Motor neuron (in vitro differentiated cells): ENCODE data around the gene CAMTA1. TPM values are rescaled to one million over a fixed set of nuclear protein-coding genes. Genes with fewer than 3 reads are reported as not detected.

Experiments
- ATAC-seq, 8 experiments: fragments of 200-7000 bp; cut with Tn5 transposase; replicated peaks in 6 of 8; 2 replicates each; pipeline ENCODE4 v1.8.0; 2021; ENCODE audit warnings: mild to moderate bottlenecking in 8 of 8, moderate library complexity in 8 of 8
- H3K27ac ChIP-seq, 2 donors: fragments of 250-450 bp; sonication (Bioruptor Pico); 2 replicates each; pipeline ENCODE4 v1.9.0; 2021; ENCODE audit warnings: antibody characterized with exemption in 2 of 2, mild to moderate bottlenecking in 2 of 2, moderate library complexity in 1 of 2
- H3K4me1 ChIP-seq, 2 donors: fragments of 250-450 bp; sonication (Bioruptor Pico); replicated peaks in 1 of 2; 2 replicates each; pipeline ENCODE4 v1.6.1; 2021; ENCODE audit warnings: antibody characterized with exemption in 2 of 2, mild to moderate bottlenecking in 2 of 2, moderate library complexity in 1 of 2
- H3K4me3 ChIP-seq, 5 donors: fragments of 250-450 bp; sonication (Bioruptor Pico); 2 replicates each; pipeline ENCODE4 v1.9.0; 2021; ENCODE audit warnings: antibody characterized with exemption in 5 of 5, mild to moderate bottlenecking in 5 of 5, moderate library complexity in 4 of 5
- WGBS, 10 experiments: fragments of 450-650 bp; shearing (Covaris generic); methylation state at CpG; one replicate each; pipeline ENCODE4 v1.0.0; 2022; 5-methylcytosine and 5-hydroxymethylcytosine counted together
- in situ Hi-C, 9 experiments: fragments of 400-800 bp; cut with MboI; loops; one replicate each; pipeline ENCODE4 v1.15.0; 2021; ENCODE audit warnings: low sequenced_read_pairs in 9 of 9, low pct_unique_long_range_greater_than_20kb in 2 of 9; ENCODE audit not compliant: unreplicated experiment in 9 of 9
- total RNA-seq, 8 experiments: library from RNA; unstranded; fragments of 300-600 nt; gene quantifications; 2 replicates each; pipeline versions ENCODE4 v1.2.3 to v1.2.4, GENCODE V29; 2022

The CAMTA1 gene
- total RNA-seq, 8 experiments from 2014 or later: 38.5 to 145 (median 77.6) TPM

DNA sequence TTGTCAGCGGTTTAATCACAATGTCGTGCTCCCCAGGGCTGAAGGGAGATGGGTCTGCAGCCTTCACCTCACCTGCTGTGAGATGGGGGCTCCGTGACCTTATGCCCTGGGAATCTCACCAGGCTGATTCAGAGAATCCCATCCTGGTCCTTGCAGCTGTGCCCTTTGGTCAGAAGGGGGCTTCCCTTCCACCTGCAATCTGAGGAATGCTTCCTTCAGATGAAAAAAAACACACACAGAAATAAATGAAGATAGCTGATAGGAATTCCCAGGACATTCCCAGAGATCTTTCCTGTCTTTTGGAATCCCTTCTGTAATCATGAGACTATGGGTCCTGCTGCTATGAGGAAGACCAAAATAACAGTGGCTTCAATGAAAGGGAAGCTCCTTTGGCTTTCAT lies 858.8 kb downstream of the CAMTA1 start:
- in situ Hi-C loops: loop anchor here in 5 of 9 experiments (25.0 kb wide), 8 partner anchors 257 to 932 kb away; partner anchors contain the start of genes CAMTA1 (in 1 of the 5) and DNAJC11 (in 1 of the 5)
- no peak overlapping the region for H3K4me3 ChIP-seq
- no peak for ATAC-seq
- WGBS, 10 experiments: 0 to 80% (median 71%) methylated on average over 1 to 3 of the region's 3 CpGs; no CpG with 5 or more reads in 4 of the 10 experiments
- H3K4me1 ChIP-seq: peaks cover 52 to 54% of the 10 kb centered on the region in 2 donors
- peak overlapping the region in 1 of 2 donors; percentile 51 for H3K27ac ChIP-seq

DNA sequence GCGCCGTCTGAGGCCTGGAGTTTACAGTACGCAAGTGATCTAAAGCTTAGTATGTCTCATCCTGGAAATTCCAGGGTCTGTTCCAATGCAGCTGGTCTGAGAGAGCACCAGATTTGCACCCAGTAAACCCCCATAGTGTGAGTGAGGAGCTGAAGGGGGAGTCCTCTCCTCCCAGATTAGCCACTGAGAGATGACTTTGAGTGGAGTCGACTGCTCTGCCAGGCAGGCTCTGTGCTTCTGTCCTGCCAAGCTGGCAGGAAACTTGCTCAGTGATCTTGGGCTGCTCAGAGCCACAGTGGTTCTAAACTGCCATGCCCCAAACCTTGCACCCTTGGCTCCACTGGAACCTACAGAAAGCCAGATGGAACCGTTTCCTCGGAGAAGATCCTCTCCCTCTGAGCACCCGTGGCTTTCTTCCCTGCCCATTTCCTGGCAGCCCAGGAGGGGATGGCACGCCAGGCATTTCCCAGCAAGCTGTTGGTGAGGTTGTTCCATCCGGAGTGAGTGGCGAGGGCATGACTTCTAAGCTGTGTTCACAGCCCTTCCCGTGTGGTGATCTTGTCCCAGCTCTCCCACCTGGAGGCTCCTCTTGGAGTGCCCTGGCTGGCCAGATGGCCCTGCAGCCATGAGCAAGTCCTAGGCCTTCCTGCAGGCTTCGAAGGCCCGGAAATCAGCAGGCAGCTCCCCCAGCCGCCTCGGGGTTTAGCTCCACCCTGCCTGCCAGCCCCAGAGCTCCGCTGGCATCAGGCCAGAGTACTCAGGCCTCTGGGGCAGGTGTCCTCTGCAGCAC lies 859.9 kb downstream of the CAMTA1 start:
- 20 to 100% (median 80%) methylated on average over 1 to 10 of the region's 16 CpGs; no CpG with 5 or more reads in 1 of the 10 experiments for WGBS, 10 experiments
- peak in 2 of 8 experiments; percentile 16 to 26 for ATAC-seq
- Histone ChIP-seq H3K4me3 (no peak overlapping the region), H3K27ac (no peak overlapping the region), H3K4me1 (peaks cover 48 to 51% of the 10 kb centered on the region in 2 donors)
- in situ Hi-C loops: loop anchor here in 5 of 9 experiments (25.0 kb wide), 8 partner anchors 258 to 933 kb away; partner anchors contain the start of genes CAMTA1 (in 1 of the 5) and DNAJC11 (in 1 of the 5)

DNA sequence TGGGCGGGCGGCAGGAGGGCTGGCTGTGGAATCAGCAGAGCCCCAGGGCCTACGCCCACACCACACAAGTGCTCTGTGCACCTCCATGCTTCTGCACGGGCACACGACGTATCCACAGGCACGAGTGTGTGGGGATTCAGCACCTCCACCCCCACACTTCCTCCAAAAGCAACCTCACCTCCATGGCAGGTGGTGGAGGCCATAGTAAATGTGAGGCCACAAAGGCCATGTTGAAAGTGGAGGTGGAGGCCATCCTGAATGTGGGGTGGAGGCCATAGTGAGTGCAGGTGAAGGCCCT lies 860.4 kb downstream of the CAMTA1 start:
- H3K4me3 ChIP-seq: no peak overlapping the region
- in situ Hi-C loops: loop anchor here in 5 of 9 experiments (25.0 kb wide), 8 partner anchors 258 to 933 kb away; partner anchors contain the start of genes CAMTA1 (in 1 of the 5) and DNAJC11 (in 1 of the 5)
- no peak for ATAC-seq
- H3K4me1 ChIP-seq: peaks cover 48 to 51% of the 10 kb centered on the region in 2 donors
- H3K27ac ChIP-seq: no peak overlapping the region
- 80 to 100% (median 90%) methylated on average over 1 to 4 of the region's 7 CpGs; no CpG with 5 or more reads in 5 of the 10 experiments for WGBS, 10 experiments

DNA sequence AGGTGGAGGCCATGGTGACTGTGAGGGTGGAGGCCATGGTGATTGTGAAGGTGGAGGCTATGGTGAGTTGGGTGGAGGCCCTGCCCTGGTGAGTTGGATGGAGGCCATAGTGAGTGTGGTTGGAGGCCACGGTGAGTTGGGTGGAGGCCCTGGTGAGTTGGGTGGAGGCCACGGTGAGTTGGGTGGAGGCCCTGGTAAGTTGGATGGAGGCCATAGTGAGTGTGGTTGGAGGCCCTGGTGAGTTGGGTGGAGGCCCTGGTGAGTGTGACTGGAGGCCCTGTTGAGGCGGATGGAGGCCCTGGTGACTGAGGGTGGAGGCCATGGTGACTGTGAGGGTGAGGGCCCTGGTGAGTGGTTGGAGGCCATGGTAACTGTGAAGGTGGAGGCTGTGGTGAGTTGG lies 860.9 kb downstream of the CAMTA1 start:
- 57 to 100% (median 100%) methylated on average over 1 to 3 of the region's 3 CpGs; no CpG with 5 or more reads in 5 of the 10 experiments for WGBS, 10 experiments
- in situ Hi-C loops: loop anchor here in 5 of 9 experiments (25.0 kb wide), 8 partner anchors 259 to 934 kb away; partner anchors contain the start of genes CAMTA1 (in 1 of the 5) and DNAJC11 (in 1 of the 5)
- no peak for ATAC-seq
- H3K4me1 ChIP-seq: peaks cover 48 to 51% of the 10 kb centered on the region in 2 donors
- no peak overlapping the region for H3K4me3 ChIP-seq
- H3K27ac ChIP-seq: no peak overlapping the region

DNA sequence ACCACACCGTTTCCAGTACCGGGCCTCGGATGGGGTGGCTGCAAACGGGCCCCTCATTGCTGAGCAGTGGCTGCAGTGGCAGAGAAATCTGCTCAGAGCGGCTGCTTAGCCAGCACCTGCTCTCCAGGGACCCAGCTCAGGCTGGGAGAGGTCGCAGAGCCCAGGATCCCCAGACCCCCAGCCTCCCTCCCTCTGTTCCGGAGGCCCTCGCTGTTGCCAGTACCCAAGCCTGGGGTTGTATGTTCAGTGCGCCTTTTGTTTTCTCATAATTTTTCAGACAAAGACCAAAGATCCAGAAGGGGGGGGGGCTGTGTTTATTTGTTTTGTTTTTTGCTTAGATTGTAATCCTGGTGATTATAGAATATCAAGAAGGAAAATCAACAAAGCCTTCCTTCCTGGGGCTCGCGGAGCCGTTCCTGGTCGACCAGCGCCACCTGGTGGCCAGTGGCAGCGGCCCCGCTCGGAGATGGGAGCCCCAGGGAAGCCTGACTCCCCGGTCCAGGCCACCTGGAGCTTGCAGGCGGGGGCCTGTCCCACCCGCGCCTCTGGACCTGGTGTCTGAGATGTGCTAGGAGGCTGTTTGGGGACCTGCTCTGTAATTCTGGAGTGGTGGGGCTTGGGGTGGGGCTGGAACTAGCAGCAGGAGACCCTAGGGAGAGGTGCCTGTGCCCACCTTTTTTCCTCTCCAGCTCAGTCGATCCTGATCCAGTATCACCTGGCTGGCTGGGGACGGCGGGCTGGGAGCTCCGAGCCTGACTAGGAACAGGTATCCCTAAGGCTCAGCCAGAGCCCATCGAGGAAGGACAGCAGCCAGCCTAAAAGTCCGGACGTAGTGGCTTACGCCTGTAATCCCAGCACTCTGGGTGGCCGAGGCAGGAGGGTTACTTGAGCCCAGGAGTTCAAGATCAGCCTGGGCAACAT lies 862.0 kb downstream of the CAMTA1 start:
- in situ Hi-C loops: loop anchor here in 5 of 9 experiments (25.0 kb wide), 8 partner anchors 260 to 935 kb away; partner anchors contain the start of genes CAMTA1 (in 1 of the 5) and DNAJC11 (in 1 of the 5)
- Histone ChIP-seq H3K4me1 (peaks cover 44 to 49% of the 10 kb centered on the region in 2 donors), H3K4me3 (no peak overlapping the region), H3K27ac (peak overlapping the region; percentile 44 to 66)
- WGBS, 10 experiments: 0 to 93% (median 43%) methylated on average over 1 to 19 of the region's 30 CpGs; no CpG with 5 or more reads in 2 of the 10 experiments
- ATAC-seq: peak; percentile 50 to 87 (median 66)

DNA sequence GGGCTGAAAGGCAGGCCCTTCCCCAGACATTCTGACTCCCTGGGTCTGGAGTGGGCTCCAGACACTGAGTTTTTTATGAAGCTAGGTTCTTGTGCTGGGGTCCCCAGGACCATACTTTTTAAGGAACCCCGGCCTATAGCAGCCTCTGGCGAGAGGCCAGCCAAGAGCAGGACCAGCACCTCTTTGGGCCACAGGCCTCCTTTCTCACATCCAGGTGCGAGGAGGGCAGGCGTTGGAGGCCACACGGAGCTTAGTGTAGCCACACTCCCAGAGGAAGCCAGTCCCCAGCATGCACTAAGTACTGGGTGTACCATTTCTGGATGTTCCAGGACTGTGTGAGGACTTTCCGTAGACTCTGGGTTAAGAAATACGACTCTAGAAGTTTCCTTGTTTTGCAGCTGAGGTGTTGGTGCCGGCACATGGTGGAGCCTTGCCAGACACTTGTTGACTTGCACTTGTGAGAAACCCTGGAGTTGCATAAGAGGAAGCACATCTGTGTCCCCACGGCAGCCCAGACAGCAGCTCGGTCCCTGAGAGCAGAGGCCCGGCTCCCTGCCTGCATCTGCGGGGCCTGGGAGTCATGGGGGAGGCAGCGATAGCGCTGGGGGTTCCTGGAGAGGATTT lies 863.6 kb downstream of the CAMTA1 start:
- H3K4me1 ChIP-seq: peaks cover 29 to 34% of the 10 kb centered on the region in 2 donors
- no peak overlapping the region for H3K4me3 ChIP-seq
- WGBS, 10 experiments: 0 to 96% (median 74%) methylated on average over 1 to 11 of the region's 14 CpGs; no CpG with 5 or more reads in 4 of the 10 experiments
- no peak overlapping the region for H3K27ac ChIP-seq
- no peak for ATAC-seq
- in situ Hi-C loops: loop anchor here in 5 of 9 experiments (25.0 kb wide), 8 partner anchors 262 to 937 kb away; partner anchors contain the start of genes CAMTA1 (in 1 of the 5) and DNAJC11 (in 1 of the 5)

DNA sequence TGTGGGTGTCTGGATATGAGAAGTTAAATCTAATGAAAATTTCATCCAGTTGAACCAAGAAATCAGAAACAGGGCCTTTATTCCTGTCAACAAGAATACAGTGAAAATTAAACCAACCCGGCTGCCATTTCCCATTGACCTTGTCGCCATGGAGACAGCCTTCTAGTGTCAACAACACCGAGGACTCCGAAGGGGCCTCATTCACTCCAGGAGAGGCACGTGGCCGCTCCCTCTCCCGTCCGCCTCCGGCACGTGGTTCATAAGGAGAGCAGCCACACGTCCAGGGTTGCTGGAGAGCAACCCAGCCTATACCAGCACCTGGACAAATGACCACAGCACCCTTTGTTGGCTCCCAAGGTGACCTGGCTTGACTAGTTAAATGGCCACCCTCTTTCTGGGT lies 865.5 kb downstream of the CAMTA1 start:
- 0 to 52% (median 11%) methylated on average over 1 to 11 of the region's 11 CpGs; no CpG with 5 or more reads in 3 of the 10 experiments for WGBS, 10 experiments
- H3K27ac ChIP-seq: no peak overlapping the region
- peaks cover 23 to 30% of the 10 kb centered on the region in 2 donors for H3K4me1 ChIP-seq
- H3K4me3 ChIP-seq: no peak overlapping the region
- peak in 5 of 8 experiments; percentile 67 to 78 (median 75) for ATAC-seq
- in situ Hi-C loops: loop anchor here in 6 of 9 experiments (25.0 kb wide), 3 partner anchors 112 to 662 kb away; partner anchors contain the start of genes VAMP3 (in 3 of the 6) and SLC45A1 (in 1 of the 6)

DNA sequence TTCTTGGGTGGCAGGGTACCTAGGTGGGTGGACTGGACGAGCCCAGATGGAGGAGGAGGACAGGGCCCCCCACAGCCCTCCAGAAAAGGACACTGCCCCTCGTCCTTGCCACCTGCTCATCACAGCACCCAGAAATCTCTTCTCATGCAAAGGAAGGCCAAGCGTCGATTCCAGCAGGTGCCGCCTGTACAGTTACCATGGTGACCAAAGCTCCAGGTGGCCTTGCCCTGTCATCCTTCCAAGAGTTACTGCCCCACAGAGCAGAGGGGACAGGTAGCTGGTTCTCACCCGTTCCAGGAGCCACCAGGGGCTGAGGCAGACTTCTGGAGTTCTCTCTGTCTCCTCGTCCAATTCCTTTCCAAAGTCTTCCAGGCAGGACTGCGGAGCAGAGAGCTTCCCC lies 865.9 kb downstream of the CAMTA1 start:
- Histone ChIP-seq H3K27ac (no peak overlapping the region), H3K4me3 (no peak overlapping the region), H3K4me1 (peaks cover 23 to 30% of the 10 kb centered on the region in 2 donors)
- peak in 3 of 8 experiments; percentile 4 to 37 (median 6) for ATAC-seq
- in situ Hi-C loops: loop anchor here in 6 of 9 experiments (25.0 kb wide), 3 partner anchors 111 to 661 kb away; partner anchors contain the start of genes VAMP3 (in 3 of the 6) and SLC45A1 (in 1 of the 6)
- WGBS, 10 experiments: 55 to 80% (median 70%) methylated on average over 2 to 8 of the region's 8 CpGs; no CpG with 5 or more reads in 5 of the 10 experiments

DNA sequence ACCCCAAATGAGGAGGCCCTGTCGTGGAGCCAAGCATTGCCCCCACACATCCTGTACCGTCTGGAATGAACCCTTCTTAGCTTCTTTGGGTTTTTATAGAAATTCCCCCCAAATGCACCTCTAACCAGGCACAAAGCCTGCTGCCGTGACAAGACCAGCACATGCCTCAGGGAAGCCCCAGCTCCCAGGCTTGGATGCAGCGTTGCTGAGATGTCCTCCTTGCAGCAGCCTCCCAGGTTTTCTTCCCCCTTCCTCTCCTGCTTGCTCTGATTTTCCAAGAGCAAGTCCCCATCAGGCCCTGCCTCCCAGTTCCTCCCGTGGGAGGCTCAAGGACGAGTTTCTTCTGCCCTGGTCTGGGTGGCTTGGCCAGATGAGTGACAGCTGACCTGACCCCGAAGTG lies 866.8 kb downstream of the CAMTA1 start:
- Histone ChIP-seq H3K27ac (no peak overlapping the region), H3K4me3 (no peak overlapping the region), H3K4me1 (peaks cover 24 to 28% of the 10 kb centered on the region in 2 donors)
- ATAC-seq: no peak
- 52 to 100% (median 59%) methylated on average over 1 to 4 of the region's 7 CpGs; no CpG with 5 or more reads in 5 of the 10 experiments for whole genome bisulfite sequencing, 10 experiments
- in situ Hi-C loops: loop anchor here in 6 of 9 experiments (25.0 kb wide), 3 partner anchors 110 to 660 kb away; partner anchors contain the start of genes VAMP3 (in 3 of the 6) and SLC45A1 (in 1 of the 6)

DNA sequence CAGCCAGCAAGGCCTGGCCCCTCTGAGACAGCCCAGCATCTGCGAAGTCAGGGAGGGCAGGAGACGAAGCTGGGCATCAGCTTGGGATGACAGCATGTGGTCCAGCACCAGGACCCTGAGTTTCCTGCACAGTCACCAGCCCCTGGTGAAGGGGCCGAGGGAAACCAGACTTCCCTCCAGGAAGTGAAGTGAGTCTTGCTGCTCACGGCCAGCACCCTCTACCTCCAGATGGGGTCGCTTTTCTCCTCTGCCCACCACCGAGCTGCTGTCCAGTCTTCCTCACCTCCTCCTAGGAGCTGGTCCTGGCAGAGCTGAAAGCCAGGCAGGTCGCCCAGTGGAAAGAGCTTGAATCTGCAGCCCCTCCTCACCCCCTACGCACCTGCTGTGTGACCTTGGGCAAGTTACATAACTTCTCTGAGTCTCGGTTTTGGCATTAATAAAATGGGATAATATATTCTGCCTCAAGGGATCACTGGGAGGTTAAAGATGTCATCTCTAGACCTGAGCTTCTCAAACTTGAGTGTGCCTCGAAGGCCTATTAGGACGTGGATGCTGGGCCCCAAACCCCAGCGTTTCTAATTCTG lies 867.4 kb downstream of the CAMTA1 start:
- in situ Hi-C loops: loop anchor here in 6 of 9 experiments (25.0 kb wide), 3 partner anchors 110 to 660 kb away; partner anchors contain the start of genes VAMP3 (in 3 of the 6) and SLC45A1 (in 1 of the 6)
- H3K4me1 ChIP-seq: peaks cover 25 to 28% of the 10 kb centered on the region in 2 donors
- 20 to 100% (median 63%) methylated on average over 1 to 7 of the region's 12 CpGs; no CpG with 5 or more reads in 2 of the 10 experiments for WGBS, 10 experiments
- H3K27ac ChIP-seq: no peak overlapping the region
- H3K4me3 ChIP-seq: no peak overlapping the region
- no peak for ATAC-seq

DNA sequence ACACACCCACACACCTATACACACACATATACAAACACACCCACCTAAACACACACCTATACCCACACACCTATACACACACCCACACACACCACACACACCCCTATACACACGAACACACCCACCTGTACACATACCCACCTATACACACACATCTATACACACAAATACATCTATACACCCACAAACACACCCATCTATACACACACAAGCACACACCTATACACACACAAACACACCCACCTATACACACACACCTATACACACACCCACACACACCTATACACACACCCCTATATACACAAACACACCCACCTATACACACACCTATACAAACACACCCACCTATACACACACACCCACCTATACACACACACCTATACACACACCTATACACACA lies 869.5 kb downstream of the CAMTA1 start:
- 40 to 100% (median 80%) methylated on average over 1 of the region's 1 CpG; no CpG with 5 or more reads in 6 of the 10 experiments for WGBS, 10 experiments
- no peak overlapping the region for H3K27ac ChIP-seq
- ATAC-seq: no peak
- in situ Hi-C loops: loop anchor here in 6 of 9 experiments (25.0 kb wide), 3 partner anchors 108 to 658 kb away; partner anchors contain the start of genes VAMP3 (in 3 of the 6) and SLC45A1 (in 1 of the 6)
- H3K4me1 ChIP-seq: peaks cover 31 to 37% of the 10 kb centered on the region in 2 donors
- H3K4me3 ChIP-seq: no peak overlapping the region
